H9 (cell line): ENCODE measurements around the gene POLR2H. TPM values are rescaled to one million over a fixed set of nuclear protein-coding genes. Genes with fewer than 3 reads are reported as not detected.
A peak's percentile ranks its signal among the peaks of the same experiment; 100 is the strongest.

ENCODE experiments used
- DNase-seq: peaks from one replicate; pipeline ENCODE4 v3.0.0-alpha.2; 2017
- H2AFZ ChIP-seq: one replicate; pipeline ENCODE4 v1.6.1; 2013; ENCODE audit warnings: mild to moderate bottlenecking, low read length, control low read depth, moderate library complexity
- H2AK5ac ChIP-seq: 2 replicates; pipeline ENCODE4 v1.6.1; 2013; ENCODE audit warnings: low read length, control low read depth, mixed read lengths; ENCODE audit not compliant: insufficient read length
- H2BK120ac ChIP-seq: one replicate; pipeline ENCODE4 v1.6.1; 2013; ENCODE audit warnings: low read depth, mild to moderate bottlenecking, low read length, control low read depth, inconsistent platforms; ENCODE audit not compliant: poor library complexity, severe bottlenecking
- H2BK12ac ChIP-seq: 2 replicates; pipeline ENCODE4 v1.6.1; 2013; ENCODE audit warnings: low read length, control low read depth, mixed read lengths, low read depth; ENCODE audit not compliant: insufficient read length
- H2BK15ac ChIP-seq: 2 replicates; pipeline ENCODE4 v1.6.1; 2013; ENCODE audit warnings: low read depth, low read length, control low read depth
- H2BK20ac ChIP-seq: one replicate; pipeline ENCODE4 v1.6.1; 2013; ENCODE audit warnings: low read depth, mild to moderate bottlenecking, low read length, control low read depth, inconsistent platforms; ENCODE audit not compliant: poor library complexity, severe bottlenecking
- H2BK5ac ChIP-seq: 2 replicates; pipeline ENCODE4 v1.6.1; 2013; ENCODE audit warnings: low read length, control low read depth, mixed read lengths; ENCODE audit not compliant: insufficient read length
- H3K14ac ChIP-seq: 2 replicates; pipeline ENCODE4 v1.6.1; 2013; ENCODE audit warnings: low read length, control low read depth; ENCODE audit not compliant: insufficient read depth
- H3K18ac ChIP-seq: 2 replicates; pipeline ENCODE4 v1.6.1; 2013; ENCODE audit warnings: low read depth, mild to moderate bottlenecking, mixed read lengths, low read length, control low read depth; ENCODE audit not compliant: insufficient read length
- H3K23ac ChIP-seq: 2 replicates; pipeline ENCODE4 v1.6.1; 2013; ENCODE audit warnings: low read length, control low read depth, mixed read lengths, low read depth; ENCODE audit not compliant: insufficient read length
- H3K23me2 ChIP-seq: 2 replicates; pipeline ENCODE4 v1.6.1; 2013; ENCODE audit warnings: low read depth, mild to moderate bottlenecking, mixed read lengths, low read length, control low read depth; ENCODE audit not compliant: insufficient read length, poor library complexity, severe bottlenecking
- H3K27ac ChIP-seq: 2 replicates; pipeline ENCODE4 v1.5.1; 2013; ENCODE audit warnings: low read length, control low read depth, mixed read lengths, low read depth; ENCODE audit not compliant: insufficient read length
- H3K27me3 ChIP-seq: 2 replicates; pipeline ENCODE4 v1.6.1; 2013; ENCODE audit warnings: low read length, control low read depth, inconsistent platforms; ENCODE audit not compliant: insufficient read depth
- H3K4ac ChIP-seq: 2 replicates; pipeline ENCODE4 v1.6.1; 2013; ENCODE audit warnings: low read depth, mild to moderate bottlenecking, control low read depth, inconsistent platforms, low read length, moderate library complexity
- H3K4me1 ChIP-seq: 2 replicates; pipeline ENCODE4 v1.6.1; 2013; ENCODE audit warnings: low read length, control low read depth, inconsistent platforms; ENCODE audit not compliant: insufficient read depth
- H3K4me2 ChIP-seq: 2 replicates; pipeline ENCODE4 v1.6.1; 2013; ENCODE audit warnings: low read length, control low read depth, mixed read lengths; ENCODE audit not compliant: insufficient read length, insufficient read depth
- H3K56ac ChIP-seq: 2 replicates; pipeline ENCODE4 v1.6.1; 2013; ENCODE audit warnings: low read depth, mild to moderate bottlenecking, mixed read lengths, low read length, control low read depth; ENCODE audit not compliant: insufficient read length
- H3K79me1 ChIP-seq: 2 replicates; pipeline ENCODE4 v1.6.1; 2013; ENCODE audit warnings: low read depth, mild to moderate bottlenecking, moderate library complexity, low read length, control low read depth, inconsistent platforms; ENCODE audit not compliant: insufficient read depth, poor library complexity, severe bottlenecking
- H3K79me2 ChIP-seq: 2 replicates; pipeline ENCODE4 v1.6.1; 2013; ENCODE audit warnings: low read length, control low read depth, inconsistent platforms; ENCODE audit not compliant: insufficient read depth
- H3K9ac ChIP-seq: 2 replicates; pipeline ENCODE4 v1.6.1; 2013; ENCODE audit warnings: low read length, control low read depth, mixed read lengths; ENCODE audit not compliant: insufficient read length; ENCODE audit errors: extremely low read depth
- H3K9me3 ChIP-seq: one replicate; pipeline ENCODE4 v1.6.1; 2013; ENCODE audit warnings: low read depth, low read length, inconsistent platforms; ENCODE audit not compliant: control insufficient read depth
- H3T11ph ChIP-seq: one replicate; pipeline ENCODE4 v1.6.1; 2013; ENCODE audit warnings: mild to moderate bottlenecking, low read length, control low read depth, inconsistent platforms
- H4K20me1 ChIP-seq: one replicate; pipeline ENCODE4 v1.6.1; 2013; ENCODE audit not compliant: control insufficient read depth, insufficient read length, insufficient read depth
- H4K5ac ChIP-seq: 2 replicates; pipeline ENCODE4 v1.6.1; 2013; ENCODE audit warnings: low read depth, mild to moderate bottlenecking, mixed read lengths, low read length, control low read depth; ENCODE audit not compliant: insufficient read length
- H4K8ac ChIP-seq: replicated peaks from 2 replicates; pipeline ENCODE4 v1.6.1; 2013; ENCODE audit warnings: low read length, control low read depth, mixed read lengths, low read depth; ENCODE audit not compliant: insufficient read length
- H4K91ac ChIP-seq: 2 replicates; pipeline ENCODE4 v1.6.1; 2013; ENCODE audit warnings: low read depth, mild to moderate bottlenecking, moderate library complexity, mixed read lengths, low read length, control low read depth; ENCODE audit not compliant: insufficient read length
- H3K27ac Mint-ChIP-seq, 3 experiments: 2 replicates in 2 of 3; 3 replicates in 1 of 3; pipeline ENCODE4 v1.8.0; 2020 to 2021; ENCODE audit warnings: mixed read lengths in 3 of 3, mild to moderate bottlenecking in 1 of 3, moderate library complexity in 1 of 3
- H3K27me3 Mint-ChIP-seq: 2 replicates; pipeline ENCODE4 v1.8.0; 2021; ENCODE audit warnings: low read depth, mild to moderate bottlenecking, moderate library complexity, mixed read lengths
- H3K36me3 Mint-ChIP-seq, 3 experiments: 2 replicates in 2 of 3; 3 replicates in 1 of 3; pipeline ENCODE4 v1.8.0; 2020 to 2021; ENCODE audit warnings: low read depth in 3 of 3, mixed read lengths in 3 of 3; ENCODE audit not compliant: insufficient read depth in 1 of 3
- H3K4me1 Mint-ChIP-seq, 2 experiments: 2 replicates each; pipeline ENCODE4 v1.8.0; 2020; ENCODE audit warnings: mixed read lengths in 2 of 2
- H3K4me3 Mint-ChIP-seq, 2 experiments: 2 replicates in 1 of 2; 3 replicates in 1 of 2; pipeline ENCODE4 v1.8.0; 2020 to 2021; ENCODE audit warnings: mild to moderate bottlenecking in 2 of 2, mixed read lengths in 2 of 2, moderate library complexity in 1 of 2
- H3K9me3 Mint-ChIP-seq, 2 experiments: 2 replicates in 1 of 2; 3 replicates in 1 of 2; pipeline ENCODE4 v1.8.0; 2020; ENCODE audit warnings: mild to moderate bottlenecking in 2 of 2, mixed read lengths in 2 of 2, moderate library complexity in 1 of 2
- WGBS: extraction: QIAGEN DNeasy Blood & Tissue Kit; methylation state at CpG from one replicate; pipeline ENCODE4 v1.1.7; 2013; ENCODE audit warnings: missing lambda C conversion rate, low lambda C conversion rate, mixed read lengths; ENCODE audit not compliant: insufficient read length; ENCODE audit errors: extremely low coverage; 5-methylcytosine and 5-hydroxymethylcytosine counted together
- total RNA-seq: library from RNA; stranded (reverse); gene quantifications from 2 replicates; pipeline ENCODE4 v1.2.1, GENCODE V29; 2021
- TF ChIP-seq, protein P1 (sequence below): fragments of 200-600 bp; sonication (generic); conservative IDR thresholded peaks from 3 replicates; pipeline ENCODE4 v1.8.0; 2021; ENCODE audit warnings: antibody characterized with exemption, mild to moderate bottlenecking

The POLR2H gene
- total RNA-seq, 1 experiment from 2014 or later = 115 TPM

DNA sequence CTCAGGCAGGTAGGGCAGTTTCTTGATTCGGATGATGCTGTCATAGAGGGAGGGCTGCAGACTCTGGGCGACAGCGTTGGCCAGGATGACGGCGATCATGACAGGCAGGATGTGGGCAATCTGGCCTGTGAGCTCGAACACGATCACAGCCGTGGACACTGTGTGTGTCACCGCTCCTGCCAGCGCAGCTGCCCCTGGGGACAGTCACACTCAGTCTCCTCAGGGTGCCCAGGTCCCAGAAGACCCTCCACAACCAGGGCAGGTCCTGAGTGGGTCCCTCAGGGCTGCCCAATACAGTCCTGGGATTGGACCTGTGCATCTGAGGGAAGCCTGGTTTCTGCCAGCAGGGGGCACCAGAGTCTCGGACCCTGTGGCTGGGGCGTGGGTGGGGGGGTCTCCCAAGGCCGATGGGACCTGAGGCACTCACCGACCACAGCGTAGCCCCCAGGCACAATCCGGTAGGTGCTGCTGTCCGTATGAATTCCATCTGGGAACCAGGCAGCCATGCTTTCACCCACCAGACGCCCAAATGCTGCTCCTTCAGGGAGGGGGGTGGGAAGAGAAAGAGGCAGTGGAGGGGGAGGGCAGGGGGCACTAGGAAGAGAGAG, 7.3 kb upstream of the POLR2H start:
- no peak overlapping the region for H3K4me2 ChIP-seq
- no peak overlapping the region for H4K91ac ChIP-seq
- Mint-ChIP-seq H3K4me1 (peaks cover 9 to 18% of the 10 kb centered on the region in 2 experiments), H3K4me3 (no peak overlapping the region), H3K9me3 (no peaks in the 10 kb centered on the region; a peak in 1 of 5 replicates), H3K36me3 (peaks cover 22 to 61% (median 54%) of the 10 kb centered on the region in 3 experiments; a peak in 6 of 7 replicates), H3K27me3 (no peaks in the 10 kb centered on the region; the same call in none of the 2 replicates), H3K27ac (peak overlapping the region in 1 of 3 experiments; percentile 70; a peak in 1 of 7 replicates)
- no peaks in the 10 kb centered on the region for H4K20me1 ChIP-seq
- no peak overlapping the region for H3K23ac ChIP-seq
- H2BK20ac ChIP-seq = no peak overlapping the region
- H2AFZ ChIP-seq = no peak overlapping the region
- DNase-seq = peak; percentile 65
- no peaks in the 10 kb centered on the region for H3K23me2 ChIP-seq
- H2AK5ac ChIP-seq = no peak overlapping the region
- H3K9ac ChIP-seq = no peak overlapping the region
- H3T11ph ChIP-seq = no peak overlapping the region
- H3K27ac ChIP-seq = no peak overlapping the region
- H4K5ac ChIP-seq = no peak overlapping the region
- H3K27me3 ChIP-seq = no peaks in the 10 kb centered on the region
- no peak overlapping the region for H2BK5ac ChIP-seq
- no peak overlapping the region for H2BK15ac ChIP-seq
- WGBS = no CpG with 5 or more reads among the region's 18 CpGs
- no peak overlapping the region for H2BK120ac ChIP-seq
- no peaks in the 10 kb centered on the region for H3K9me3 ChIP-seq
- TF ChIP-seq, protein P1, sequence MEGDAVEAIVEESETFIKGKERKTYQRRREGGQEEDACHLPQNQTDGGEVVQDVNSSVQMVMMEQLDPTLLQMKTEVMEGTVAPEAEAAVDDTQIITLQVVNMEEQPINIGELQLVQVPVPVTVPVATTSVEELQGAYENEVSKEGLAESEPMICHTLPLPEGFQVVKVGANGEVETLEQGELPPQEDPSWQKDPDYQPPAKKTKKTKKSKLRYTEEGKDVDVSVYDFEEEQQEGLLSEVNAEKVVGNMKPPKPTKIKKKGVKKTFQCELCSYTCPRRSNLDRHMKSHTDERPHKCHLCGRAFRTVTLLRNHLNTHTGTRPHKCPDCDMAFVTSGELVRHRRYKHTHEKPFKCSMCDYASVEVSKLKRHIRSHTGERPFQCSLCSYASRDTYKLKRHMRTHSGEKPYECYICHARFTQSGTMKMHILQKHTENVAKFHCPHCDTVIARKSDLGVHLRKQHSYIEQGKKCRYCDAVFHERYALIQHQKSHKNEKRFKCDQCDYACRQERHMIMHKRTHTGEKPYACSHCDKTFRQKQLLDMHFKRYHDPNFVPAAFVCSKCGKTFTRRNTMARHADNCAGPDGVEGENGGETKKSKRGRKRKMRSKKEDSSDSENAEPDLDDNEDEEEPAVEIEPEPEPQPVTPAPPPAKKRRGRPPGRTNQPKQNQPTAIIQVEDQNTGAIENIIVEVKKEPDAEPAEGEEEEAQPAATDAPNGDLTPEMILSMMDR = peak; percentile 74
- no peaks in the 10 kb centered on the region for H3K79me1 ChIP-seq
- H4K8ac ChIP-seq = no peak overlapping the region
- H3K4me1 ChIP-seq = no peaks in the 10 kb centered on the region
- no peak overlapping the region for H3K4ac ChIP-seq
- no peaks in the 10 kb centered on the region for H3K79me2 ChIP-seq
- no peak overlapping the region for H2BK12ac ChIP-seq
- H3K56ac ChIP-seq = no peak overlapping the region
- no peak overlapping the region for H3K14ac ChIP-seq
- no peak overlapping the region for H3K18ac ChIP-seq
